ENCODE results near the gene NCAN. TPM values are rescaled to one million over a fixed set of nuclear protein-coding genes. Genes with fewer than 3 reads are reported as not detected.

Gene NCAN
- total RNA-seq, 1 experiment from 2014 or later, result 0.15 TPM

DNA sequence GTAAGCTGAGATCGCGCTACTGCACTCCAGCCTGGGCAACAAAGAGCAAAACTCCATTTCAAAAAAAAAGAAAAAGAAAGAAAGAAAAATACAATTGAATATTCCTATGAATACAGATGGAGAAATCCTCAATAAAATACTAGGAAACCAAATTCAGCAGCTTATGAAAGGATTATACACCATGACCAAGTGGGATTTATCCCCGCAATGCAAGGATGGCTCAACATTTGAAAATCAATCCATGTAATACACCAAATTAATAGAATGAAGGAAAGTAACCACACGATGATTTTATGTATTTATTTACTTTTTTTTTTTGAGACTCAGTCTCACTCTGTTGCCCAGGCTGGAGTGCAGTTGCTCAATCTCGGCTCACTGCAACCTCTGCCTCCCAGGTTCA lies 80.8 kb downstream of the NCAN start:
- ATAC-seq, result no peak
- H3K27me3 ChIP-seq (ENCODE audit: control insufficient read depth, insufficient read depth, low read length), result no peaks in the 10 kb centered on the region
- intact Hi-C loops (cut with micrococcal nuclease; ENCODE audit: unreplicated experiment), result no loop called here
- in situ Hi-C loops (cut with HindIII; ENCODE audit: low pct_unique_long_range_greater_than_20kb, low sequenced_read_pairs), result no loop called here
- H3K9me3 ChIP-seq (ENCODE audit: control insufficient read depth, insufficient read depth, low read depth, low read length), result no peaks in the 10 kb centered on the region
- no peak overlapping the region for H3K27ac ChIP-seq (ENCODE audit: low read length)
- TF ChIP-seq, protein P1, sequence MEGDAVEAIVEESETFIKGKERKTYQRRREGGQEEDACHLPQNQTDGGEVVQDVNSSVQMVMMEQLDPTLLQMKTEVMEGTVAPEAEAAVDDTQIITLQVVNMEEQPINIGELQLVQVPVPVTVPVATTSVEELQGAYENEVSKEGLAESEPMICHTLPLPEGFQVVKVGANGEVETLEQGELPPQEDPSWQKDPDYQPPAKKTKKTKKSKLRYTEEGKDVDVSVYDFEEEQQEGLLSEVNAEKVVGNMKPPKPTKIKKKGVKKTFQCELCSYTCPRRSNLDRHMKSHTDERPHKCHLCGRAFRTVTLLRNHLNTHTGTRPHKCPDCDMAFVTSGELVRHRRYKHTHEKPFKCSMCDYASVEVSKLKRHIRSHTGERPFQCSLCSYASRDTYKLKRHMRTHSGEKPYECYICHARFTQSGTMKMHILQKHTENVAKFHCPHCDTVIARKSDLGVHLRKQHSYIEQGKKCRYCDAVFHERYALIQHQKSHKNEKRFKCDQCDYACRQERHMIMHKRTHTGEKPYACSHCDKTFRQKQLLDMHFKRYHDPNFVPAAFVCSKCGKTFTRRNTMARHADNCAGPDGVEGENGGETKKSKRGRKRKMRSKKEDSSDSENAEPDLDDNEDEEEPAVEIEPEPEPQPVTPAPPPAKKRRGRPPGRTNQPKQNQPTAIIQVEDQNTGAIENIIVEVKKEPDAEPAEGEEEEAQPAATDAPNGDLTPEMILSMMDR (IDR thresholded peaks at IDR 0.05), result no peak
- TF ChIP-seq SIN3A (IDR thresholded peaks at IDR 0.05; ENCODE audit: borderline replicate concordance, insufficient read depth, low read depth, low read length) (no peak), POLR2AphosphoS5 (IDR thresholded peaks at IDR 0.05; ENCODE audit: low read depth, low read length) (no peak), TCF7L2 (IDR thresholded peaks at IDR 0.05; ENCODE audit: low read depth, low read length) (no peak)
- TF ChIP-seq, protein P2, sequence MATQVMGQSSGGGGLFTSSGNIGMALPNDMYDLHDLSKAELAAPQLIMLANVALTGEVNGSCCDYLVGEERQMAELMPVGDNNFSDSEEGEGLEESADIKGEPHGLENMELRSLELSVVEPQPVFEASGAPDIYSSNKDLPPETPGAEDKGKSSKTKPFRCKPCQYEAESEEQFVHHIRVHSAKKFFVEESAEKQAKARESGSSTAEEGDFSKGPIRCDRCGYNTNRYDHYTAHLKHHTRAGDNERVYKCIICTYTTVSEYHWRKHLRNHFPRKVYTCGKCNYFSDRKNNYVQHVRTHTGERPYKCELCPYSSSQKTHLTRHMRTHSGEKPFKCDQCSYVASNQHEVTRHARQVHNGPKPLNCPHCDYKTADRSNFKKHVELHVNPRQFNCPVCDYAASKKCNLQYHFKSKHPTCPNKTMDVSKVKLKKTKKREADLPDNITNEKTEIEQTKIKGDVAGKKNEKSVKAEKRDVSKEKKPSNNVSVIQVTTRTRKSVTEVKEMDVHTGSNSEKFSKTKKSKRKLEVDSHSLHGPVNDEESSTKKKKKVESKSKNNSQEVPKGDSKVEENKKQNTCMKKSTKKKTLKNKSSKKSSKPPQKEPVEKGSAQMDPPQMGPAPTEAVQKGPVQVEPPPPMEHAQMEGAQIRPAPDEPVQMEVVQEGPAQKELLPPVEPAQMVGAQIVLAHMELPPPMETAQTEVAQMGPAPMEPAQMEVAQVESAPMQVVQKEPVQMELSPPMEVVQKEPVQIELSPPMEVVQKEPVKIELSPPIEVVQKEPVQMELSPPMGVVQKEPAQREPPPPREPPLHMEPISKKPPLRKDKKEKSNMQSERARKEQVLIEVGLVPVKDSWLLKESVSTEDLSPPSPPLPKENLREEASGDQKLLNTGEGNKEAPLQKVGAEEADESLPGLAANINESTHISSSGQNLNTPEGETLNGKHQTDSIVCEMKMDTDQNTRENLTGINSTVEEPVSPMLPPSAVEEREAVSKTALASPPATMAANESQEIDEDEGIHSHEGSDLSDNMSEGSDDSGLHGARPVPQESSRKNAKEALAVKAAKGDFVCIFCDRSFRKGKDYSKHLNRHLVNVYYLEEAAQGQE (IDR thresholded peaks at IDR 0.05; ENCODE audit: insufficient read depth in 1 of 2, low read depth in 2 of 2, low read length in 1 of 2), result no peak
- ChIA-PET CTCF (no interaction called here), POLR2A (no interaction called here)
- H3K4me1 ChIP-seq (ENCODE audit: control insufficient read depth, insufficient read depth, low read length), result no peaks in the 10 kb centered on the region
- H3K4me3 ChIP-seq (ENCODE audit: low read depth in 2 of 2, low read length in 2 of 2), result no peak overlapping the region
- no peak for DNase-seq (ENCODE audit: low read depth, low spot score)
- BruUV-seq (replicated peaks), result no TSS peak
- 0 out of 2 replicates have a peak, but pooled peaks cover 2% of the 10 kb centered on the region for H3K36me3 ChIP-seq (ENCODE audit: control insufficient read depth, insufficient read depth, low read length)

DNA sequence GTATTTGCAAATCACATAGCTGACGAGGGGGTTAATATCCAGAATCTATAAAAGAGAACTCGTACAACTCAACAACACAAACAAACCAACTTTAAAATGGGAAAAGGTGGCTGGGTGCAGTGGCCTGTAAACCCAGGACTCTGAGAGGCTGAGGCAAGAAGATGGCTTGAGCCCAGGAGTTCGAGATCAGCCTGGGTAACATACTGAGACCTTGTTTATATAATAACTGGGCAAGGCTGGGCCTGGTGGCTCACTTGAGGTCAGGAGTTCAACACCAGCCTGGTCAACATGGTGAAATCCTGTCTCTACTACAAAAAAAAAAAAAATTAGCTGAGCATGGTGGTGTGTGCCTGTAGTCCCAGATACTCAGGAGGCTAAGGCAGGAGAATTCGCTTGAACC lies 83.2 kb downstream of the NCAN start:
- ChIA-PET POLR2A (no interaction called here), CTCF (no interaction called here)
- BruUV-seq (replicated peaks), result no TSS peak
- Histone ChIP-seq H3K27me3 (ENCODE audit: control insufficient read depth, insufficient read depth, low read length) (no peaks in the 10 kb centered on the region), H3K9me3 (ENCODE audit: control insufficient read depth, insufficient read depth, low read depth, low read length) (no peaks in the 10 kb centered on the region), H3K36me3 (ENCODE audit: control insufficient read depth, insufficient read depth, low read length) (0 out of 2 replicates have a peak, but pooled peaks cover 2% of the 10 kb centered on the region), H3K4me3 (ENCODE audit: low read depth in 2 of 2, low read length in 2 of 2) (no peak overlapping the region), H3K4me1 (ENCODE audit: control insufficient read depth, insufficient read depth, low read length) (no peaks in the 10 kb centered on the region), H3K27ac (ENCODE audit: low read length) (no peak overlapping the region)
- intact Hi-C loops (cut with micrococcal nuclease; ENCODE audit: unreplicated experiment) (no loop called here), in situ Hi-C loops (cut with HindIII; ENCODE audit: low pct_unique_long_range_greater_than_20kb, low sequenced_read_pairs) (no loop called here)
- TF ChIP-seq POLR2AphosphoS5 (IDR thresholded peaks at IDR 0.05; ENCODE audit: low read depth, low read length), result no peak
- no peak for TF ChIP-seq SIN3A (IDR thresholded peaks at IDR 0.05; ENCODE audit: borderline replicate concordance, insufficient read depth, low read depth, low read length)
- TF ChIP-seq, protein P1 (IDR thresholded peaks at IDR 0.05), result no peak
- TF ChIP-seq TCF7L2 (IDR thresholded peaks at IDR 0.05; ENCODE audit: low read depth, low read length), result no peak
- ATAC-seq (no peak), DNase-seq (ENCODE audit: low read depth, low spot score) (no peak)
